BE2C (cell line): ENCODE results near the gene FAM171A1. TPM values are rescaled to one million over a fixed set of nuclear protein-coding genes. Genes with fewer than 3 reads are reported as not detected.
"Not testable (repeated sequence)": the region's sequence is repeated elsewhere in the genome, so short reads cannot be mapped to it uniquely, and the experiment has no call there.

ENCODE experiments used
- DNase-seq: peaks from one replicate; pipeline ENCODE4 v3.0.0-alpha.2; 2020
- H3K27me3 ChIP-seq: fragments of 250-450 bp; sonication (Bioruptor Pico); 2 replicates; pipeline ENCODE4 v1.5.1; 2020; ENCODE audit warnings: mild to moderate bottlenecking
- H3K36me3 ChIP-seq: fragments of 250-450 bp; sonication (Bioruptor Pico); 2 replicates; pipeline ENCODE4 v1.5.1; 2020; ENCODE audit warnings: mild to moderate bottlenecking
- H3K4me1 ChIP-seq: fragments of 250-450 bp; sonication (Bioruptor Pico); 2 replicates; pipeline ENCODE4 v1.5.1; 2020
- H3K4me3 ChIP-seq: 2 replicates; pipeline ENCODE4 v1.5.1; 2011; ENCODE audit warnings: low read depth, low read length
- H3K9me3 ChIP-seq: fragments of 250-450 bp; sonication (Bioruptor Pico); 2 replicates; pipeline ENCODE4 v1.5.1; 2020
- CTCF ChIP-seq: IDR thresholded peaks from 2 replicates; pipeline ENCODE4 v1.5.1; 2012; ENCODE audit warnings: mild to moderate bottlenecking, low read depth, low read length
- polyA plus RNA-seq: library from polyadenylated mRNA; unstranded; fragments of >200 nt; gene quantifications from one replicate; pipeline ENCODE4 v1.2.1, GENCODE V29; 2012; ENCODE audit warnings: low read depth, missing spikeins; ENCODE audit not compliant: insufficient read length, insufficient read depth

The FAM171A1 gene
- 29.0 TPM for polyA plus RNA-seq

- H3K4me1 ChIP-seq = no peaks in the 10 kb centered on the region
- H3K36me3 ChIP-seq = no peaks in the 10 kb centered on the region
- H3K4me3 ChIP-seq = peak within 1 kb of the TSS; percentile 47
- no peaks in the 10 kb centered on the region for H3K9me3 ChIP-seq
- no peak for TF ChIP-seq CTCF
- DNase-seq = peak; percentile 69
- H3K27me3 ChIP-seq = peaks cover 13% of the 10 kb centered on the region
These were observed at the start of gene FAM171A1 for GRCh38 chr10:15370856-15371701. Gene FAM171A1 (minus strand): TSS chr10:15371289. CDS start chr10:15371052, 237 bp downstream.

GRCh38 chr10:15420858-15421257 lies 49.8 kb upstream of the FAM171A1 start:
- H3K9me3 ChIP-seq = no peaks in the 10 kb centered on the region
- TF ChIP-seq CTCF = no peak
- no peak overlapping the region for H3K4me3 ChIP-seq
- no peak for DNase-seq
- no peaks in the 10 kb centered on the region for H3K4me1 ChIP-seq
- no peaks in the 10 kb centered on the region for H3K27me3 ChIP-seq
- H3K36me3 ChIP-seq = no peaks in the 10 kb centered on the region

GRCh38 chr10:15419279-15419874 lies 48.3 kb upstream of the FAM171A1 start:
- Histone ChIP-seq H3K4me3 (no peak overlapping the region), H3K9me3 (no peaks in the 10 kb centered on the region), H3K36me3 (no peaks in the 10 kb centered on the region), H3K4me1 (no peaks in the 10 kb centered on the region), H3K27me3 (no peaks in the 10 kb centered on the region)
- peak; percentile 16 for DNase-seq
- TF ChIP-seq CTCF = peak; percentile 80

- no peak for DNase-seq
- Histone ChIP-seq H3K4me1 (no peaks in the 10 kb centered on the region), H3K27me3 (no peaks in the 10 kb centered on the region), H3K9me3 (no peaks in the 10 kb centered on the region), H3K4me3 (no peak overlapping the region), H3K36me3 (no peaks in the 10 kb centered on the region)
- TF ChIP-seq CTCF = no peak
These were observed 44.9 kb upstream of the FAM171A1 start for GRCh38 chr10:15416034-15416433.

GRCh38 chr10:15411010-15411409 lies 39.9 kb upstream of the FAM171A1 start:
- TF ChIP-seq CTCF = no peak

GRCh38 chr10:15409350-15409749 lies 38.3 kb upstream of the FAM171A1 start:
- not testable (repeated sequence) for H3K4me3 ChIP-seq, H3K36me3 ChIP-seq, H3K9me3 ChIP-seq, H3K4me1 ChIP-seq, DNase-seq, H3K27me3 ChIP-seq

More at GRCh38 chr10:15411010-15411409, 39.9 kb upstream of the FAM171A1 start:
- Histone ChIP-seq H3K36me3 (no peaks in the 10 kb centered on the region), H3K4me3 (no peak overlapping the region), H3K9me3 (no peaks in the 10 kb centered on the region), H3K27me3 (no peaks in the 10 kb centered on the region), H3K4me1 (no peaks in the 10 kb centered on the region)
- no peak for DNase-seq
